Hepatocyte (in vitro differentiated cells): Measurements from ENCODE around the gene SRRM2.

ENCODE experiments used
- CTCF ChIP-seq: fragments of 200-600 bp; sonication (generic); IDR thresholded peaks from 2 replicates; pipeline ENCODE4 v1.5.1; 2016; ENCODE audit warnings: antibody characterized with exemption, mild to moderate bottlenecking; ENCODE audit not compliant: poor library complexity
- EZH2 ChIP-seq: fragments of 200-600 bp; sonication (generic); IDR thresholded peaks from 2 replicates; pipeline ENCODE4 v1.6.1; 2016; ENCODE audit warnings: antibody characterized with exemption, mild to moderate bottlenecking, borderline replicate concordance

- TF ChIP-seq CTCF (no peak), EZH2 (no peak)
These were observed 10.7 kb downstream of the SRRM2 start for GRCh38 chr16:2763173-2763572.
